ENCODE data around the gene EFHC1. TPM values are rescaled to one million over a fixed set of nuclear protein-coding genes. Genes with fewer than 3 reads are reported as not detected.

The EFHC1 gene
- polyA plus RNA-seq, 1 experiment = 59.8 TPM

- Histone ChIP-seq H3K9me3 (ENCODE audit: control insufficient read depth, insufficient read depth, low read length) (peaks cover 4% of the 10 kb centered on the region; the same call in 1 of the 2 replicates), H3K27ac (ENCODE audit: low read depth, low read length) (no peak overlapping the region), H3K27me3 (ENCODE audit: control insufficient read depth, insufficient read depth, low read length) (no peaks in the 10 kb centered on the region), H3K4me3 (ENCODE audit: low read depth, low read length) (no peak overlapping the region)
- CTCF ChIA-PET = interaction anchor here (0.5 to 3.8 kb wide), 9 partner anchors 11 to 1049 kb away, joined by 3 to 36 read pairs (median 4); no protein-coding TSS in a partner anchor
- TF ChIP-seq, protein P1, sequence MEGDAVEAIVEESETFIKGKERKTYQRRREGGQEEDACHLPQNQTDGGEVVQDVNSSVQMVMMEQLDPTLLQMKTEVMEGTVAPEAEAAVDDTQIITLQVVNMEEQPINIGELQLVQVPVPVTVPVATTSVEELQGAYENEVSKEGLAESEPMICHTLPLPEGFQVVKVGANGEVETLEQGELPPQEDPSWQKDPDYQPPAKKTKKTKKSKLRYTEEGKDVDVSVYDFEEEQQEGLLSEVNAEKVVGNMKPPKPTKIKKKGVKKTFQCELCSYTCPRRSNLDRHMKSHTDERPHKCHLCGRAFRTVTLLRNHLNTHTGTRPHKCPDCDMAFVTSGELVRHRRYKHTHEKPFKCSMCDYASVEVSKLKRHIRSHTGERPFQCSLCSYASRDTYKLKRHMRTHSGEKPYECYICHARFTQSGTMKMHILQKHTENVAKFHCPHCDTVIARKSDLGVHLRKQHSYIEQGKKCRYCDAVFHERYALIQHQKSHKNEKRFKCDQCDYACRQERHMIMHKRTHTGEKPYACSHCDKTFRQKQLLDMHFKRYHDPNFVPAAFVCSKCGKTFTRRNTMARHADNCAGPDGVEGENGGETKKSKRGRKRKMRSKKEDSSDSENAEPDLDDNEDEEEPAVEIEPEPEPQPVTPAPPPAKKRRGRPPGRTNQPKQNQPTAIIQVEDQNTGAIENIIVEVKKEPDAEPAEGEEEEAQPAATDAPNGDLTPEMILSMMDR (IDR thresholded peaks at IDR 0.05; ENCODE audit: low read depth, low read length) = no peak
- POLR2A ChIA-PET = no interaction called here
- DNase-seq (ENCODE audit: low read depth, low spot score) = no peak
Observed at GRCh38 chr6:52389626-52390360, 30.3 kb upstream of the EFHC1 start.

DNA sequence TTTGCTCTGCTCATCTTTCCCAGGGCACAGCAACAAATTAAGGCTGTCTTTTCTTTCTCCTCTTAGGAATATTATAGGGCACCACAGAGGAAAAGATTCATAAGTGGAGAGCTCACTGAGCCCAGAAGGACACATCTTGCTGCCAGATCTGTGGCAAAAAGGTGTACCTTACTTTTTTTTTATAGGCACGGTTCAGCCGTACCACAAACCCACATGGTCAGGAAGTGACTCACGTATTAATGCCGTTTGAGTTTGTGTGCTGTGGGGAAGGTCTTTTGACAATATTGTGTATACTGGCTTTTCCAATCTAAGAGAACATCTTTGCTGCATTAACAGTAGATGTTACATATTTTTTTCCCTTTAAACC, 29.8 kb upstream of the EFHC1 start:
- H3K4me3 ChIP-seq (ENCODE audit: low read depth, low read length) = no peak overlapping the region
- no peak for DNase-seq (ENCODE audit: low read depth, low spot score)
- peaks cover 4% of the 10 kb centered on the region; the same call in 1 of the 2 replicates for H3K9me3 ChIP-seq (ENCODE audit: control insufficient read depth, insufficient read depth, low read length)
- CTCF ChIA-PET = interaction anchor here (0.6 to 3.8 kb wide), 8 partner anchors 10 to 1782 kb away, joined by 3 to 36 read pairs (median 5); no protein-coding TSS in a partner anchor
- TF ChIP-seq, protein P1 (IDR thresholded peaks at IDR 0.05; ENCODE audit: low read depth, low read length) = no peak
- H3K27ac ChIP-seq (ENCODE audit: low read depth, low read length) = no peak overlapping the region
- POLR2A ChIA-PET = no interaction called here
- H3K27me3 ChIP-seq (ENCODE audit: control insufficient read depth, insufficient read depth, low read length) = no peaks in the 10 kb centered on the region

- H3K4me3 ChIP-seq (ENCODE audit: low read depth, low read length) = no peak overlapping the region
- CTCF ChIA-PET = interaction anchor here (1.0 to 3.8 kb wide), 6 partner anchors 9 to 260 kb away, joined by 3 to 36 read pairs (median 6); no protein-coding TSS in a partner anchor
- H3K27me3 ChIP-seq (ENCODE audit: control insufficient read depth, insufficient read depth, low read length) = no peaks in the 10 kb centered on the region
- TF ChIP-seq, protein P1 (IDR thresholded peaks at IDR 0.05; ENCODE audit: low read depth, low read length) = no peak
- peaks cover 4% of the 10 kb centered on the region; the same call in 1 of the 2 replicates for H3K9me3 ChIP-seq (ENCODE audit: control insufficient read depth, insufficient read depth, low read length)
- H3K27ac ChIP-seq (ENCODE audit: low read depth, low read length) = no peak overlapping the region
- POLR2A ChIA-PET = interaction anchor here (1.0 kb wide), 1 partner anchor 39 kb away, joined by 4 read pairs; no protein-coding TSS in a partner anchor
- DNase-seq (ENCODE audit: low read depth, low spot score) = no peak
Observed at GRCh38 chr6:52391599-52391998, 28.5 kb upstream of the EFHC1 start.

- Histone ChIP-seq H3K4me3 (ENCODE audit: low read depth, low read length) (no peak overlapping the region), H3K27me3 (ENCODE audit: control insufficient read depth, insufficient read depth, low read length) (no peaks in the 10 kb centered on the region), H3K27ac (ENCODE audit: low read depth, low read length) (no peak overlapping the region), H3K9me3 (ENCODE audit: control insufficient read depth, insufficient read depth, low read length) (peaks cover under 1% of the 10 kb centered on the region; the same call in 1 of the 2 replicates)
- POLR2A ChIA-PET = interaction anchor here (0.6 kb wide), 1 partner anchor 28 kb away, joined by 4 read pairs; no protein-coding TSS in a partner anchor
- TF ChIP-seq, protein P1 (IDR thresholded peaks at IDR 0.05; ENCODE audit: low read depth, low read length) = no peak
- DNase-seq (ENCODE audit: low read depth, low spot score) = no peak
- CTCF ChIA-PET = interaction anchor here (1.0 to 3.8 kb wide), 4 partner anchors 7 to 259 kb away, joined by 3 to 36 read pairs (median 4); no protein-coding TSS in a partner anchor
Observed at GRCh38 chr6:52392944-52393343, 27.2 kb upstream of the EFHC1 start.

DNA sequence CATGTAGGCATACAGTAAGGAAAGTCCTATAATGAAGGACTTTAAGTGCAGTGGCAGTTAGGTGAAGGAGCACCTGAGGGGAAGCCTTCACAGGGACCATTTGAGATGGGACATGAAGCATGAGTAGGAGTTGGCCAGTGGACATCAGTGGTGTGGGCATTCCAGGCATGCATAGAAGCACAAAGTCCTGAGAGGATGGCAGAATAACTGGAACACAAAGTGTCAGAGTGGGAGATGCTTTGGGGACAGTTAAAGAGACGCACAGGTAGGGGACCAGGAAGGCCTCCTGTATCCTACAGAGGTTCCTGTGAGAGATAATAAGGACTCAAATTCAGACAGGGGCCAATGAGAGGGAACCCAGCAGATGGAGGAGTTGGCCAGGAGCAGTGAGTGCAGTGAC, 26.4 kb upstream of the EFHC1 start:
- no peak overlapping the region for H3K4me3 ChIP-seq (ENCODE audit: low read depth, low read length)
- TF ChIP-seq, protein P1 (IDR thresholded peaks at IDR 0.05; ENCODE audit: low read depth, low read length) = no peak
- no peaks in the 10 kb centered on the region for H3K9me3 ChIP-seq (ENCODE audit: control insufficient read depth, insufficient read depth, low read length)
- H3K27me3 ChIP-seq (ENCODE audit: control insufficient read depth, insufficient read depth, low read length) = no peaks in the 10 kb centered on the region
- POLR2A ChIA-PET = no interaction called here
- no peak for DNase-seq (ENCODE audit: low read depth, low spot score)
- CTCF ChIA-PET = no interaction called here
- H3K27ac ChIP-seq (ENCODE audit: low read depth, low read length) = no peak overlapping the region

All from AG04450 (cell line).